HG03159 (cell line): Measurements from ENCODE around the gene LSS.
"Not testable (repeated sequence)": the region's sequence is repeated elsewhere in the genome, so short reads cannot be mapped to it uniquely, and the experiment has no call there.

Experiments used
- ATAC-seq: cut with Tn5 transposase; IDR thresholded peaks from one replicate; pipeline ENCODE4 v1.9.1; 2021; ENCODE audit warnings: mild to moderate bottlenecking, moderate library complexity; ENCODE audit not compliant: unreplicated experiment

Gene LSS

GRCh38 chr21:46154955-46155513, 73.5 kb downstream of the LSS start:
- ATAC-seq: no peak

GRCh38 chr21:46154155-46154954, 74.2 kb downstream of the LSS start:
- ATAC-seq: no peak

GRCh38 chr21:46153247-46154154, 75.1 kb downstream of the LSS start:
- no peak for ATAC-seq

- no peak for ATAC-seq
Observed at GRCh38 chr21:46152927-46153246, 75.7 kb downstream of the LSS start.

GRCh38 chr21:46151989-46152926, 76.3 kb downstream of the LSS start:
- no peak for ATAC-seq

- no peak for ATAC-seq
Observed at GRCh38 chr21:46151261-46151988, 77.1 kb downstream of the LSS start.

- no peak for ATAC-seq
Observed at GRCh38 chr21:46150491-46151121, 78.0 kb downstream of the LSS start.

GRCh38 chr21:46150073-46150472, 78.5 kb downstream of the LSS start:
- no peak for ATAC-seq

GRCh38 chr21:46149205-46149901, 79.2 kb downstream of the LSS start:
- ATAC-seq: no peak

- no peak for ATAC-seq
Observed at GRCh38 chr21:46148106-46148505, 80.5 kb downstream of the LSS start.

GRCh38 chr21:46147429-46147828, 81.1 kb downstream of the LSS start:
- ATAC-seq: not testable (repeated sequence)

- ATAC-seq: no peak
Observed at GRCh38 chr21:46146856-46147255, 81.7 kb downstream of the LSS start.

- no peak for ATAC-seq
Observed at GRCh38 chr21:46145840-46146691, 82.5 kb downstream of the LSS start.

GRCh38 chr21:46145159-46145839, 83.3 kb downstream of the LSS start:
- ATAC-seq: no peak

GRCh38 chr21:46144464-46145070, 84.0 kb downstream of the LSS start:
- no peak for ATAC-seq

- no peak for ATAC-seq
Observed at GRCh38 chr21:46142582-46143473, 85.7 kb downstream of the LSS start.
